Heart left ventricle (tissue), 16 donors: Measurements from ENCODE around the gene MPZL2. TPM values are rescaled to one million over a fixed set of nuclear protein-coding genes. Genes with fewer than 3 reads are reported as not detected.
A peak's percentile ranks its signal among the peaks of the same experiment; 100 is the strongest.

ENCODE experiments used
- ATAC-seq, 4 donors: fragments of 200-7000 bp; cut with Tn5 transposase; one replicate each; pipeline ENCODE4 v1.9.1; 2020 to 2022; ENCODE audit warnings: moderate library complexity in 4 of 4, mild to moderate bottlenecking in 3 of 4, moderate number of reproducible peaks in 1 of 4
- DNase-seq, 5 donors: peaks; one replicate each; pipeline ENCODE4 v3.0.0-alpha.2; 2020
- H3K27ac ChIP-seq, 12 donors: fragments of 200-600 bp; sonication (generic) in 4 of 12; one replicate each; pipeline versions ENCODE4 v1.5.0 to v1.8.0; 2016 to 2022; ENCODE audit warnings: mild to moderate bottlenecking in 2 of 12
- H3K27me3 ChIP-seq, 9 donors: fragments of 200-600 bp; sonication (generic) in 2 of 9; one replicate each; pipeline versions ENCODE4 v1.5.1 to v1.8.0; 2016 to 2022; ENCODE audit warnings: mild to moderate bottlenecking in 3 of 9
- H3K36me3 ChIP-seq, 9 donors: fragments of 200-600 bp; sonication (generic) in 2 of 9; one replicate each; pipeline versions ENCODE4 v1.5.0 to v1.8.0; 2018 to 2022; ENCODE audit warnings: mild to moderate bottlenecking in 2 of 9
- H3K4me1 ChIP-seq, 12 donors: fragments of 200-600 bp; sonication (generic) in 4 of 12; one replicate each; pipeline versions ENCODE4 v1.5.0 to v1.8.0; 2016 to 2022; ENCODE audit warnings: mild to moderate bottlenecking in 3 of 12
- H3K4me3 ChIP-seq, 12 donors: fragments of 200-600 bp; sonication (generic) in 4 of 12; one replicate each; pipeline versions ENCODE4 v1.5.0 to v1.8.0; 2017 to 2022; ENCODE audit warnings: mild to moderate bottlenecking in 9 of 12, moderate library complexity in 4 of 12
- H3K9me3 ChIP-seq, 12 donors: fragments of 200-600 bp; sonication (generic) in 4 of 12; one replicate each; pipeline versions ENCODE4 v1.5.0 to v1.8.0; 2016 to 2022; ENCODE audit warnings: mild to moderate bottlenecking in 1 of 12
- POLR2A ChIP-seq, 2 donors: fragments of 450-650 bp; IDR thresholded peaks; one replicate each; pipeline ENCODE4 v1.6.1; 2017; ENCODE audit warnings: antibody characterized with exemption in 2 of 2, mild to moderate bottlenecking in 2 of 2, moderate library complexity in 2 of 2
- WGBS, 4 donors: extraction: QIAGEN DNeasy Blood & Tissue Kit in 2 of 4; methylation state at CpG; one replicate each; pipeline versions ENCODE4 v1.1.5 to v1.1.7; 2013 to 2018; 5-methylcytosine and 5-hydroxymethylcytosine counted together
- intact Hi-C, 10 donors: fragments of 100-400 bp; cut with DNase I; formaldehyde crosslinking; loops; one replicate each; pipeline versions ENCODE4 v1.11.1 to v1.14.2; 2022
- polyA plus RNA-seq, 2 donors: library from polyadenylated mRNA; stranded (reverse); fragments of 200-250 nt; gene quantifications; one replicate each; pipeline ENCODE4 v1.2.3, GENCODE V29; 2013
- total RNA-seq, 9 donors: library from RNA; depleted of rRNA in 2 of 9; stranded (reverse); fragments of >200 nt in 2 of 9; fragmentation: NEBNext Ultra II Directional in 3 of 9; extraction: Animal tissue kit (Norgen Biotek cat#: 25700) in 3 of 9; gene quantifications; one replicate each; pipeline versions ENCODE4 v1.1.0 to v1.2.4, GENCODE V29; 2016 to 2023
- TF ChIP-seq, protein P1 (sequence below), 12 donors: fragments of 200-600 bp; sonication (generic) in 4 of 12; IDR thresholded peaks; one replicate each; pipeline versions ENCODE4 v1.5.0 to v1.8.0; 2018 to 2022; ENCODE audit warnings: antibody characterized with exemption in 12 of 12, mild to moderate bottlenecking in 5 of 12
- donor health status: ischemic (EF 13 %, LVEDD 7.1; RV severe dilation, severe dysfunction).
- donor health status: healthy with polysubstance abuse.
- donor health status: DM: no; HTN: yes; CAD: no.
- donor health status: DM: no; HTN: no; CAD: no.
- donor health status: ischemic (EF 25% LVEDD 6.9; RV normal size, moderate dysfunction).
- donor health status: ischemic (EF 25% LVEDD 5.7; RV mildly dilated, moderate dysfunction).
- donor health status: healthy.
- donor health status: DM: yes; HTN: yes; CAD: no.
- donor health status: ischemic (EF 35%, LVEDD 5.7; RV mildly dilated, moderate dysfunction).
- donor health status: nonischemic (EF 11% LVEDD 7.7; RV severe dilation, severe dysfunction).
- donor health status: DM: yes; HTN: yes; CAD: no.
- donor health status: PGD.
- donor health status: ischemic (EF 29% LVEDD 5.4; RV normal size, mild dysfunction).
- donor health status: nonischemic (EF 23%, LVEDD 6.1; RV moderate dilation, normal function).

Gene MPZL2
- total and polyA plus RNA-seq, 11 donors = 7.4 to 29.6 (median 13.0) TPM

DNA sequence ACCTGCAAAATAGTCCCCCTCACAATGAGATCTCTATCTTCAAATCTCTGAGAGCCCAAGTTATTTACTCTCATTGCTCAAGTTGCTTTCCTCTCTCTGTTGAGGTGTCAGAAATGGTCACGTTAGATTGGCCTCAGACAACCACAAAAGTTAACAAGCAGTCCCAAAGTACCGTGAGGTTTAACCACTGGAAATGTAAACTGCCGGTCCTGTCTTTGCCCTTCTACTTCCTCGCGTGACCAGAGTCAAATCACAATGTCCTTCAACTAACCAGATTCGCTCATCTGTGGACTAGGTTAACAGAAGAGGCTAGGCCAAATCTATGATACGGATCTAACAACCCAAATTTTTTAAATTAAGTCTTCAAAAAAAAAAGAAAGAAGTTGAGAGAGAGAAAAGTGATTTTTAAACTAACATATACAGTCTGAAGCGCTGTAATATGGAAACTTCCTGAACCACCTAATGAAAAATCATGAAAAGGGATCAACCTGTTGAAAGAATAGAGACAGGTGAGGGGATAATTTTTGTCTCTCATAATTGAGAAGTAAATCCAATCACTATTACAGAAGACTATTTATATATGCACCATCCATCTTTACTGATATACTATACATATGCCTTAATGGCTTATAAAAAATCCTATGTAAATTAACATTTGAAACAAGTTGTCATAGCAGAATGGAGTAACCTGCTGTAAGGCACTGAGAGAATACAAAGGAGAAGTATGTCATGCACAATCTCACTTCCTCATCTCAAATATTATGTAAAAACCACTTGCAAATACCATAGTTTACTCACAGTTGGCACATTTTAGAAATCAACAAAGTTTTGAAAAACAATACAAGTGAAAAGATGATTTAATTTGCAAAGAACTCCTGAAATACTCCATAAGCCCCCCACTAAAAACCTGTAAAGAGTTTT, 36.0 kb downstream of the MPZL2 start:
- Histone ChIP-seq H3K27ac (peak overlapping the region in 3 of 12 donors; percentile 32 to 93 (median 50)), H3K9me3 (no peaks in the 10 kb centered on the region), H3K27me3 (no peaks in the 10 kb centered on the region), H3K36me3 (peaks cover 0 to 10% (median 0%) of the 10 kb centered on the region in 9 donors), H3K4me3 (no peak overlapping the region), H3K4me1 (peaks cover 0 to 62% (median 0%) of the 10 kb centered on the region in 12 donors)
- WGBS, 4 donors = 91 to 95% (median 92%) methylated on average over 8 of the region's 8 CpGs
- DNase-seq = no peak
- intact Hi-C loops = no loop called here
- ATAC-seq = peak in 1 of 4 donors; percentile 58
- TF ChIP-seq, protein P1, sequence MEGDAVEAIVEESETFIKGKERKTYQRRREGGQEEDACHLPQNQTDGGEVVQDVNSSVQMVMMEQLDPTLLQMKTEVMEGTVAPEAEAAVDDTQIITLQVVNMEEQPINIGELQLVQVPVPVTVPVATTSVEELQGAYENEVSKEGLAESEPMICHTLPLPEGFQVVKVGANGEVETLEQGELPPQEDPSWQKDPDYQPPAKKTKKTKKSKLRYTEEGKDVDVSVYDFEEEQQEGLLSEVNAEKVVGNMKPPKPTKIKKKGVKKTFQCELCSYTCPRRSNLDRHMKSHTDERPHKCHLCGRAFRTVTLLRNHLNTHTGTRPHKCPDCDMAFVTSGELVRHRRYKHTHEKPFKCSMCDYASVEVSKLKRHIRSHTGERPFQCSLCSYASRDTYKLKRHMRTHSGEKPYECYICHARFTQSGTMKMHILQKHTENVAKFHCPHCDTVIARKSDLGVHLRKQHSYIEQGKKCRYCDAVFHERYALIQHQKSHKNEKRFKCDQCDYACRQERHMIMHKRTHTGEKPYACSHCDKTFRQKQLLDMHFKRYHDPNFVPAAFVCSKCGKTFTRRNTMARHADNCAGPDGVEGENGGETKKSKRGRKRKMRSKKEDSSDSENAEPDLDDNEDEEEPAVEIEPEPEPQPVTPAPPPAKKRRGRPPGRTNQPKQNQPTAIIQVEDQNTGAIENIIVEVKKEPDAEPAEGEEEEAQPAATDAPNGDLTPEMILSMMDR (IDR thresholded peaks at IDR 0.05) = no peak

DNA sequence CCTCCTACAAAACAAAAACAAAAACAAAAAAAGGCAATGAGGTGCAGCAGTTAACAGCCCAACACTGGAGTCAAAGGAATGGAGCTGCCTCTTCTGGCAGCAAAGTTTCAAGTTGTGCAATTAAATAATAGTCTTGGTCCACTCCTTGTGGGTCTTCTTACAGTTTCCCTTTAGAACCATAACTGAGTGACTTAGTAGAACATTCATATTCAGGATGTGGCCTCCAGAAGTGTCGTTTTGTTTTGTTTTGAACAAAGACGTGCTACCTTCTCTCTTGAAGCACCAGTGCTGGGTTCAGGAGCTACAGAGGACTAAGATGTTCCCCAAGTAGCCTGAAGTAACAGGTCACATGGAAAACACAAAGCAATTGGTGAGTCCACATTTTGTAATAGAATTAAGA, 37.3 kb downstream of the MPZL2 start:
- H3K27ac ChIP-seq = peak overlapping the region in 1 of 12 donors; percentile 93
- WGBS, 4 donors = 62 to 76% (median 71%) methylated on average over 2 of the region's 2 CpGs

DNA sequence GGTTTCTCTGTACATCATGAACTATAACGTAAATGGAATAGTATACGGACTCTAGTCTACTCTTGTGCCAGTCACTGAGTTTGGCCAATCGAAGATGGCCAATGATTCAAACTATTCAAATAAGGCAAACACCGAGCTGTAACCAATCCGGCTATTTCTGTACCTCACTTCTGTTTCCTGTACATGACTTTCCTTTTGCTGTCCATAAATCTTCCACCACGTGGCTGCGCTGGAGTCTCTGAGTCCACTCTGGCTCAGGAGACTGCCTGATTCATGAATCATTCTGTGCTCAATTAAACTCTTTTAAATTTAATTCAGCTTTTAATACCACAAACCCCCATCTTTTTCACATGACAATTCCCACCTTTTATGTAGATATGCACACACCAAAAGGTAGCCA, 37.8 kb downstream of the MPZL2 start:
- Histone ChIP-seq H3K27ac (peak overlapping the region in 1 of 12 donors; percentile 93), H3K9me3 (no peaks in the 10 kb centered on the region), H3K36me3 (peaks cover 0 to 6% (median 0%) of the 10 kb centered on the region in 9 donors), H3K4me3 (no peak overlapping the region), H3K4me1 (peaks cover 0 to 76% (median 0%) of the 10 kb centered on the region in 12 donors), H3K27me3 (no peaks in the 10 kb centered on the region)
- intact Hi-C loops = no loop called here
- ATAC-seq = no peak
- WGBS, 4 donors = 76 to 83% (median 77%) methylated on average over 7 of the region's 7 CpGs
- TF ChIP-seq POLR2A (IDR thresholded peaks at IDR 0.05) = no peak
- TF ChIP-seq, protein P1 (IDR thresholded peaks at IDR 0.05) = no peak
- DNase-seq = peak in 1 of 5 donors; percentile 37

More for the DNA sequence above, 37.3 kb downstream of the MPZL2 start:
- TF ChIP-seq, protein P1 (IDR thresholded peaks at IDR 0.05) = no peak
- no peak for TF ChIP-seq POLR2A (IDR thresholded peaks at IDR 0.05)
- peaks cover 0 to 71% (median 0%) of the 10 kb centered on the region in 12 donors for H3K4me1 ChIP-seq
- H3K27me3 ChIP-seq = no peaks in the 10 kb centered on the region
- peaks cover 0 to 6% (median 0%) of the 10 kb centered on the region in 9 donors for H3K36me3 ChIP-seq
- DNase-seq (no peak), ATAC-seq (no peak)
- intact Hi-C loops = no loop called here
- H3K4me3 ChIP-seq = no peak overlapping the region
- H3K9me3 ChIP-seq = no peaks in the 10 kb centered on the region

DNA sequence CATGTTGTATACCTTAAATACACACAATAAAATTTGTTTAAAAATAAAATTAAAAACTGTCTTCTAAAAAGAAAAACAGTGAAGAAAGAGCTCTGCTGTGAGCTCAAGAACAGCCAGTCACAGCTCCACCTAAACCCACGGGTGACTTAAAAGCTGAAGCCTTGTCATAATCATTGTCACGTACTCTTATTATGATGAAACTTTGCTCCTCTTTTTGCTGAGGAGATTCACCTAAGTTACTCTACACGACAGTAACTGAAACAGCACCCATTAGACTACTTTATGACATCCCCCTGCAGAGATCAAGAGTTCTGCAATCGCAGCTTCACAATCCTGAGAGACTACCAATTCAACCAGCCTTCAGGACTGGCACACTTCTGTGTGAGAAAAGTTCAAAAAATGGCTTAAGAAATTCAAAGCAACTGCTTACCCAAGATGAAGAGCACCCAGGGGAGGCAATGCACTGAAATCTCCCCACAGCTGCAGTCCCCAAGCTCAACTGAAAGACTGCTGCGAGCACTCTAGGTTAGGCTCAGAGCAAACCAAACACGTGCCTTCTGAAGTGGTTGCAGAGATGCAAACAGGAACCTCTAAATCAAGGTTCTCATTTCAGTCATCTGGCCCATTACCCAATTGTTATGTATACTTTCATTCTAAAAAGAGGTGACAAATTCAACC, 39.4 kb downstream of the MPZL2 start, which contains the start of gene JAML:
JAML (minus strand) TSS at position 501 of the 678 bp plus-strand sequence. CDS start 10,145 bp downstream, outside the sequence.
- Histone ChIP-seq H3K36me3 (peaks cover 0 to 6% (median 0%) of the 10 kb centered on the region in 9 donors), H3K27me3 (peaks cover 0 to 5% (median 0%) of the 10 kb centered on the region in 9 donors), H3K27ac (peak within 1 kb of the TSS in 2 of 12 donors; percentile 17 to 93), H3K4me3 (peak within 1 kb of the TSS in 7 of 12 donors; percentile 10 to 57 (median 32)), H3K9me3 (no peaks in the 10 kb centered on the region), H3K4me1 (peaks cover 0 to 80% (median 0%) of the 10 kb centered on the region in 12 donors)
- WGBS, 4 donors = 74 to 84% (median 79%) methylated on average over 6 of the region's 6 CpGs
- no peak for TF ChIP-seq POLR2A (IDR thresholded peaks at IDR 0.05)
- TF ChIP-seq, protein P1 (IDR thresholded peaks at IDR 0.05) = no peak
- DNase-seq (no peak), ATAC-seq (peak in 3 of 4 donors; percentile 45 to 53 (median 47))
- intact Hi-C loops = no loop called here
